Measurements from ENCODE around the gene DLG2.

DLG2 gene

DNA sequence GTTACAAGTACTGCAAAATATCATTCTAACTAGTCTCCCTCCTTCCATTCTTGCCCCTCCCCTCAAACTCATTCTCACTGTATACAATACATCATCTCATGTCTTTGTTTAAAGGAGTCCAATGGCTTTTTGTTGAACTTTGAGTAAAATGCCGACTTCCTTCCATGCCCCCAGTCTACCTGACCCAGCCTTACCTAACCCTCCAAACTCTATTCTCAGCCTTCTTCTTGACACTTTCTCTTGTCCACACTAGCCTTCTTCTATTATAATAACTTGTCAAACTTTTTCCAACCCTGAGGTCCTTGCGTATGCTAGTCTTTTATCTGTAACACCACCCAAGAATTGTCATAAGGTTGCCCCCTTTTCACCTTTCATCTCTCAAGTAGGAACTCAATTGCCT lies 1329.6 kb downstream of the DLG2 start:
- DNase-seq = no peak

DNA sequence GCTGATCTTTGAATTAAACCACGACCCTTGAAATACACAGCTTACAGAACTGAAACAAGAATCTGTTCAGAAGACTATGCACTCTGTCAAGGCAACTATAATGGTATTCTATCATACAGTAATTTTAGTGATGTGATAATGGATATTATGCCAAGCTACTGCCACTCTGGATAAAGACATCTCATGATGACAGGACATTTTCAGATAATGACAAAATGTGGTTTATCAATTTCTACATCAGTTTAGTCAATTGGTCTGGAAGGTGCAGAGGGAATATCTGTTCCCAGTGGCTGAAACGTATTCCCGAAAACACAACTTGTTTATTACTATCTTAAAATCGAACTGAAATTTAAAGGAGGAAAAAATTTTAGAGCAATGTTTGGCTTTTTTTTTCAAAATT lies 1331.3 kb downstream of the DLG2 start:
- no peak for DNase-seq

DNA sequence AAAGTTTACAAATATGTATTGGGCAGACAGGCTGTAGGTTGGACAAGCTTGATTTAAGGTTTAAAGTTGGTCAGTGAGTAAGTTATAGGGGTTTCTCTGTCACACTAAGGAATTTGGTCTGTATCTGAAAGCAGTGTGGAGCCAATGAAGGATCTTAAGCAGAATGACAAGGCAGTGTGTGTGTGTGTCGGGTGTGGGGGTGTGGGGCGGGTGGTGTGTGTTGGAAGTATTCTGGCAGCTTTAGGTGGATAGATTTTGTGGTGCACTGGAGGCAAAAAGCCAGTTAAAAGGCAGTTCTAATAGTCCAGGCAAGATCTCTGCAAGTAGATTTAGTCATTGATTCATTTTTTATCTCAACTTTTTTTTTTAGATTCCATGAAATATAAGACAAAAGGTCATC lies 1334.2 kb downstream of the DLG2 start:
- DNase-seq = no peak

DNA sequence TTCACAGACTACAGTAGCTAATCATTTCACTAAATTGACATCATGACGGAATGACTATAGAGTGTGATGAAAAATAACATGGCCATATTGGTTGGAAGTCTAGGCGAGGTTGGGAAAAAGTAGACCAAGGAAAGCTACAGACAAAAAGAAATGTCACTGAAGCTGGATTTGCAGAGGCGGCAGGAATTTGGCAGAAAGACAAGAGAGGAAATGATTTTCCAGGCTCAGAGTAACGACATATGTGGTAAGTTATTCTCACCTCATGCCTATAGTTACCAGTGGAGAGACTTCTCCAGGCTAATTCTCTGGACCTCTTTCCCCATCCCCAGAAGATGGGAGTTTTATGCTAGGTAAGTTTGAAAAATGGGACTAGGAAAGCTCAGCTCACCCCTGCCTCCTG lies 1335.1 kb downstream of the DLG2 start:
- DNase-seq = no peak

DNA sequence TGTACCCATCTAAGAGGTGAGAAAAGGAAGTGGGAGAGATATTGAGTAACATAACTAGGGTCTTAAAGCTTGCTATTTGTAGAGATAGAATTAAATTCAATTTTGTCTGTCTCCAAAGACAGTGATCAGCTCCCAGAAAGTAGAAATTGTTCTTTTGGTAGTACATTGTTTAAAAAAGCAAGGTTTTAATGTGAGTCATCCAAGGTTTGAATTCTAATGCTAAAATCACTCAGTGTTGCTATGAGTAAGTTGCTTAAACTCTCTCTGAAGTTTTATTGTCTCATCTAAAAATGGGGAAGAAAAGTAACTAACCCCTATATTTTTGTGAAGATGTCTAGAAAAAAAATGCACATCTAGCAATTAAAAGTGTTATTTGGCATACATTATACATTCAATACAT lies 1336.5 kb downstream of the DLG2 start:
- DNase-seq = no peak

DNA sequence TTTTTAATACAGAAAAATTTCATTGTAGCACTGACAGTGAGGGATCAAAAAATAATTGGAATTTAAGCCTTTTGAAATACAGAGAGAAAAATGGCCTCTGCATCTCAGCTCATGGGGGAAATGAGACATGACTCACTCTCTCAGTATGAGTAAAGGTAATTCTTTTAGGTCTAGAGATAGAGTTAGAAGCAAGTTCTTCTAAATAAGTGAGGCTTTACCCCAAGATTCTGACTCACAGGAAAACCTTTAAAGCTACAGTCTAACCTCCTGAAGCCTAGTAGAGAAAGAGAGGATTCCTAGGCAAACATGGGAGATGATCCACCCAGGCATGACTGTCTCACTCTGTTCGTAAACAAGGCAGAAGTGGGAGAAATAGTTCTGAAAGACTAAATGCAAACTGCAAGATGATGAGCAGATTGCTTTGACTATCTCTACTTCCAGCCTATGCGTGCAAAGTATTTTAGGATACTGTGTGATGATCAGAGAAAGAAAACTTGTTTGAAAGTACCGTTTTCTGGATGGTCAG lies 1337.7 kb downstream of the DLG2 start:
- no peak for DNase-seq

DNA sequence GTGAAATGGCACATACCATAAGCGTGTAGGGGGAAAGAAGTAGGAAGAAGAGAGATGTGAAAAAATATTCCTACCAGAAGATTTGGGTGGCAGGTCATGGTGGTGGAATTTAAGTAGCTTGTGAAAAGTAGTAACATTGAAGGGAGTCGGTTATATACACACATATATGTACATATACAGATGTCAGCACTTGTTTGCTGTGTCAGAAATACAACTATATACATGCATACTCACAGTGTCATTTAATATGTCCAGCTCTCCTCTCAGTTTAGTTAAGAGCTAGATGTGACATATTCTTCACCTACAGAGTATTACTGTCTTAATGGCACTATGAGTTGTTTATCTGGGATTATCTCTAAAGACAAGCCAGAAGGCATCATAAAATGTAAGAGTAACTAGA lies 1353.6 kb downstream of the DLG2 start:
- DNase-seq = no peak

DNA sequence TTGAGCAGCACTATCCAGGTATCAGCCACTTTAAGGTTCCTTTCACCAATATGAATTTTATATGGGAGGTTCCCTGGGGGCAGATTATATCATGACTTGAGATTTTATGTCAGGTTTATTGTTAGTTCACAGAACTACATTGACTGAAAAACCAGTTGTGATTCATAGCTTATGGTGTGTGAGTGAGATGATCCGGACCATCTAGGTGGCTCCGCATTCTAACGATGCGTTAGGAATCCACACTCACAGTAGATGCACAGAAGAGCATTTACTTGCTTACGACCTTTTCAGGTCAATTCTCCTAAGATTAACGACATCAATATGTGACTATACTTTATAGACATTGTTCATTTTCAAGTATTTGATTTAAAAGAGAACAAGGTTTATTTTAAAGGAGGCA lies 1356.7 kb downstream of the DLG2 start:
- DNase-seq = no peak

DNA sequence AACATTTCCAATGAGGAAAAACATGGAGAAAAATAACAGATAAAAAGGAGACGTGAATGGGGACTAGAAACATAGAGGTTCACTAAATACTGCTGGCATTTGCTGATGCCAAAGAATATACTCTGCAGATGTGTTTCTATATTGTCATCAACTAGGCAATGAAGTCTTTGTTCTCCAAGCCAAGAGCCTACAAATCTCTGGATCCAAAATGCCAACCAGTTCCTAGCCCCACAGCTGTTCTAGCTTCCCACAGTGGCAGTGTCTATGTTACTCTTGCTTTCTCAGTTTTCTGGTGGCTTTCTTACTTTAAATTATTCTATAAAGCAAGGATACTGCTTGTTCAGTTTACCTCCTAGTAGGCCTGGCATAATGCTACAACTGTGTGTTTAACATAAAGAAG lies 1363.1 kb downstream of the DLG2 start:
- DNase-seq = no peak

DNA sequence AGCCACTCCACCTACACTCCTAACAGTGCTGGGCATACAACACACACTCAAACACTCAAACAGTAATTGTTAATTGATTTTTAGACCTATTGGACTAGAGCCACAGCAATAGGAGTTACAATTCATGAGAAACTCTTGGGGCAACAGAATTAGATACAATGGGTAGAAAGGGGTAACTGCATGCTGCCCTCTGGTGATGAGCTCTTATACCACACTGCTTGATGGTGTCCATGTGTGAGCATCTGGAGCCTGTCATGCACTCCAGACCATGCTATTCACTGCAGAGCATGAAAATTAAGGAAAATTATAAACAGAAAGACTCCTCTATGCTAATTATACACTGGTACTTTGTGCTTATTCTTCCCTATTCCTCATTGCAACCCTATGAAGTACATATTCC lies 1365.4 kb downstream of the DLG2 start:
- no peak for DNase-seq

DNA sequence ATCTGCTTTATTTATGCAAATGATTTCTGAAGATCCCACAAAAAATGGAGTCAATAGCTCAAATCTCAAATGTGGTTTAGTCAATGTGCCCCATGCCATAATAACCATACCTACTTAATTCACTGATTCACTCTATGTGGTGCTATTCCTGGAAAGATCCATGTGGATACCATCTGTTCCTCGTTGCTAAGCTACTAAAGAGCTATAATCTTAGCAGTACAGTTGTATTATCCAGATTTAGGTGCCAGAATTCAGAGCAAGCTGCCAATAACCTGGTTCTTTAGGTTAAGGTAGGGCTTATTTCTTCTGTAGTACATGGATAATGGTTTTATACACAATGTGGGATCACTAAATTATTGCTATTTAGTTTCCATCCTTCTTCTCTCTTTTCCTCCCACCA lies 1366.3 kb downstream of the DLG2 start:
- no peak for DNase-seq

DNA sequence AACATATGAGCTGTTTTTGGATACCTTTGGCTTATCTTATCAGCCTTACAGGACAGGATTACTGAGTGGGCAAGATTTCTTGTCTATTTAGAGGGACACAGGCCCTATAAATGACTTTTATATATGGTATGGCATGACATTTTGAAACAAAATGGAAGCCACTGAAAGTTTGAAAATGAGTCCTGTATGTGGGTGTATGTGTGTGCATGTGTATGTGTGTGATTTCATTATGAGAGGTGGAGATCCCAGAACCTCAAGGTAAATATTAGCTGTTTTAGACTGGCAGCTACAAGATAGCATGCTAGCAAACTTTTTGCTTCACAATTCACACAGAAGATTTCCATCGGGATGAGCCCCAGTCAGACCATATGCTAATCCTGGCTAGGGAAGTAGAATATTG lies 1370.5 kb downstream of the DLG2 start:
- DNase-seq = no peak

DNA sequence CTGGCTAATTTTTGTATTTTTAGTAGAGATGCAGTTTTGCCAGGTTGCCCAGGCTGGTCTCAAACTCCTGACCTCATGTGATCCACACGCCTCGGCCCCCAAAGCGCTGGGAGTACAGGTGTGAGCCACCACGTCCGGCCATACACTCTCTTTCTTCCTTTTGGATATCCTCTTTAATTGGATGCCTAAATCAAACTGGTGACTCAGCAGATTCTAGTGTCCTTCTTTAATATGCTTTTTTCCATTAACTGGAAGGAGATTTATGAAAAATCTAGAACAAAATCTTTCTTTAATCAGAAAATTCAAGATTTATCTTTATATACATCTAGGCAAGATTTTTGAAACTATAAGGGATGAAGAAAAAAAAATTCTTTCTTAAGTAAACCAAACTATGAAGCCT lies 1371.7 kb downstream of the DLG2 start:
- no peak for DNase-seq

DNA sequence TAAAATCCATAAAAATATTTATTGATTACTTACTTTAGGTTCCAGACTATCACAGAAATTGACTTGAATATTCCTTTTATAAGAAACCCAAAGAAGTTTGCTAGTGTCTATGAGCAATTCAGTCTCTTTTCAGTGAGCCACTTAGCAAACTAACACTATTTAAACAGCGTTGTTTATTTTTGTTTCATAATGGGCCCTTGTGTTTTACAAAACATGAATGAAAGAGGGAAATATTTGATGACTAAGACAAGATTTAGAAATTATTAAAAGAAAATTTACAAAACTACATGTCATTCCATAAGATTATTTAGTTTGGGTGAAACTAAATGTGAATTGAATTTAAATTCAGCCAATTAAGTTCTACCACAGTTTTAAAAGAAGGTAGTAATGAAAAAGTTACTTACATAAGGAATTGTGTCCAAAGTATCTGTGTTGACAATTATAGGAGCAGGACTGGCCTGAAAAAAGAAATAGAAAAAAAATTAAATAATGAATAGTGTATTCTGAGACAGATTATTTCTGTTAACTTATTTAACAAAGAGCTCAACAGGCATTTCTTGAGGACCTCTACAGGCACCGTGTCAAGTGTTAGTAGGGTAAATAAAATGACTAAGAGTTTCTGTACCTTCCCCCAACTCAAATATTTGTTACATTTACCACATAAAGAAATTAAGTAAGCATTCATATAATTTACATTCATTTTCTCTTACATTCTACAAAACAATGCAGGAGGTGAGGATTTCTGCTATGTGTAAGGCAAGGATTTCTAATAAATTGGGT lies 1376.1 kb downstream of the DLG2 start:
- no peak for DNase-seq

DNA sequence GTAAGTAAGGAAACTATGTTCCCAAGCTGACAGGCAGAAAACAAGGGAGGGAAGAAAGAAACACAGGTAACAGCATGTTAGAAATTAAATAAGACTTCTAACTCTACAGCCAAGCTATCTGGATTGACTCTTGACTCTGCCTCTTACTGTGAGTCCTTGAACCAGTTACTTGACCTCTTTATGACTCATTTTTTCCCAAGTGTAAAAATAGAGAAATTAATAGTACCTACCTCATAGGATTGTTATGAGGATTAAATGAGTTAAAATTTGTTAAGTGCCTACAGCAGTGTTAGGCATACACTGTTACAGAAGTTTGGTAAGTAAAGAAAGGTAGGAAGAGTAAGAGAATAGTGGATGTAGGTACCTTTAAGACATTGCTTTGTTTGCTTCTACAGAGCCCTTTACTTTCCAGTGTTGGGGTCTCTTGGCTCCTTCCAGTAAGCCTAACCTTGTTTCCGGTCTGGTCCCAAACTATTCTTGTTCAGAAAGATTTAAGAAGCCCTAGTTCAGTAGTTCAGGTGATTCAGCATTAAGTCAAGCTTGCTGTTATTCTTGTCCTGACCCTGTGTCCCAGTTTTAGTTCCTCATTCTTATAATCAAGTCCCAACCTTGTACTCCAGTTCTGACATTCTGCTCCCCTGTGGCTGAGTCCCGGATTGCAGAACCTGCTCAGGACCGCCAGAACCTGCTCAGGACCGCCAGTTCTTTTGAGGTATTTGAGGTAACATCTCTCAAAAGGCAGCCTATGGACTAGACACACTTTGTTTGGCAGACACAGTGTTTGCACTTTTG lies 1377.6 kb downstream of the DLG2 start:
- DNase-seq = no peak

DNA sequence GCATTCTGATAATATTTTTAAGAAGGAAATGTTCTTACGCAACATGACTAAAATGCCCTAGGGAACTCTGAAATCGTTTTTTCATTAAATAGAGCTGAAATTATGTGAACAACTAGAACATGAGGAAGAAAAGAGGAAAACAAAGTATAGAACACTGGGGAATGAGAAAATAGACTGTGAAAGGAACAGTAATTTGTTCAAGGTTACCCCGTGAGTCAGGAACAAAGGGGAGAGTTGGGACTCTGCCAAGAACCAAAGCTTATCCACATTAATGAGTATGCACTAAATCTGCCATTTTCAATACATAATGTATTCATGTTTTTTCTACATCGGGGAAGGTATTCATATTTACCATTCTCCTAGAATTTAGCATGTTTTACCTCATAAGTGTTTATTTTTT lies 1379.2 kb downstream of the DLG2 start:
- no peak for DNase-seq

DNA sequence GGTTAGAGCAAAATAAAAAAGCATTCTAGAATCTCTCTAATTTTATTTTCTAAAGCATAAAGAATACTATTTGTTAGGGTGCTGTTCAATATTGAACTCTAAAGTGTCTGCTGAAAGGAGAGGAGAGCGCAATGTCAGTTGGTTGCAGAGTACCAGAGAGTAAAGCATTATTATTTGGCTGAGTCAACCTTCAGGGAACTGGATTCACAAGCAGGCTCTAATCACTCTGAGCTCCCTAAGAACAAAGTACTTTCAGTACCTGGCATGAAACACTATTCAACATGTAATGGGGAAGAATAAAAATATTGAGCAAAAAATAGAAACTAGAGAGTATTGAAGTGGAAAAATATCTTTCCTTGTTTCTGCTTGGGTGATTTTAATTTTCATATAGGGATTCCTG lies 1380.0 kb downstream of the DLG2 start:
- no peak for DNase-seq

DNA sequence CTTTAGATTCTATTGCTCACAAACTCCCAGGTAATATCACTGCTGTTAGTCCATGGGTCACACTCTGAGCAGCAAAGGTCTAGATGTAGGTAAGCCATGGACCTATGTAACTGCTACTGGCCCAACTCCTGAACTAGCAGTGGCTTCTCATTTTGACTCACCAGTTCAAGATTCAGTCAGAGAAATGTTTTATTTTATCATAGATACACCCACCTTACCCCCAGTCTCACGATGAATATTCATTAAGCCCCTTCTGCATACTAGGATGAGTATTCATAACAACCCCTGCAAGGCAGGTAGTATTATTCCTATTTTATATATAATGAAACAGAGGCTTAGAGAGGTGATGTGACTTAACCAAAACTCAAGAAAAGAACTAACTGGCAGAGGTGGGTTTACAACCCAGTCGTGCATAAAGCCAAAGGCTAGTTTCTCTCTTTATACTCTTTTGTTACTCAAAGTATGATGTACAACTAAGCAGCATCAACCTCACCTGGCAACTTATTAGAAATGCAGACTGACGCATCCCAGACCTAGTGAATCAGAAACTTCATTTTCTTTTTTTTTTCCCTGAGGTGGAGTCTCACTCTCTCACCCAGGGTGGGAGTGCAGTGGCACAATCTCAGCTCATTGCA lies 1383.4 kb downstream of the DLG2 start:
- DNase-seq = no peak

DNA sequence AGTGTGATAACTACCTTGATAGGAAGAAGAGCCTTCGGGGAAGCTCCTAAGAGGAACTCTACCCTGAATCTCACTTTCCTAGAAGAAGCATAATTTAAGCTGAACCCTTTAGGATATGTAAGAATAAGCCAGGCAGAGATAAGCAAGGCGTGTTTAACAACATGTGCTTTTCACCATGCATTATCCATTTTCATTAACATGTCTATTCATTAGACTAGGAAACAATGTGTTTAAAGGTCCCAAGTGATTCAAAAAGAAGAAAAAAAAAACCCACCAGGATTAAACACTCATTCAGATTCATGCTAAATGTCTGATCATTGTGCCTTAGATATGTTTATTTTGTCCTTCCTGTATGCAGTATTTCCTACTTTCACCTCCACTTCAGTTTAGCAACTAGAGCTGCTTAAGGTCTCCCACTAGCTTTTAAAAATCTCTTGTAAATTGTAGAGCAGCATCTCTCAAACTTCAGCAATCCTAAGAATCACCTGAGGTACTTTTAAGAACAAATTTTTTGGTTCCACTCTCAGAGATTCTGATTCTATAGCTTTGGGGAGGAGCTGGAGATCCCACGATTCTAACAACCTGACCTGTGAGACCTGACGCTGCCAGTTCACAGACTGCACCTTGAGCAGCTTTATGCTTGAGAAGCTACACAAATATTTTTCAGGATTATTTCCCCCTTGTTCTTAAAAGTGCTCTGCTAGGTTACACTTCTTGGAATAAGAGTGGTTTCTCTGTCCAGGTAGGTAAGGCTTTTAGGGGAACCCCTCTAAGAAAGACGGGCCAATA lies 1385.6 kb downstream of the DLG2 start:
- DNase-seq = no peak

DNA sequence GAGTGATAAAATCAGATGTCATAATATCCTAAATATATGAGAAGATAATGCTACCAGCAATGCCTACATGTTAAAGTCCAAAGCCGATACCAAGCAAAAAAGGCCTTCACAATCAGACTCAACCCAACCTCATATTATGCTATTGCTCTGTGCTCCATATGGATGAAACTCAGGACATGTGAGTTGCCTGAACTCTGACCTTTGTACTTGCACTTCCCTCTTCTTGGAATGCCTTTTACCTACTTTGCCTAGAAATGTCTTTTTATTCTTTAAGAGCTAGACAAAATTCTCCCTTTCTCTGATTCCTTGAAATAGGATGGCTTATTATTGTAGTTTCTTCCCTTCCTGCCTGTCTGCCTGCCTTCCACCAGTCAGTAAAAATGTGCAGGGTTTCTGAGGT lies 1386.3 kb downstream of the DLG2 start:
- DNase-seq = no peak

DNA sequence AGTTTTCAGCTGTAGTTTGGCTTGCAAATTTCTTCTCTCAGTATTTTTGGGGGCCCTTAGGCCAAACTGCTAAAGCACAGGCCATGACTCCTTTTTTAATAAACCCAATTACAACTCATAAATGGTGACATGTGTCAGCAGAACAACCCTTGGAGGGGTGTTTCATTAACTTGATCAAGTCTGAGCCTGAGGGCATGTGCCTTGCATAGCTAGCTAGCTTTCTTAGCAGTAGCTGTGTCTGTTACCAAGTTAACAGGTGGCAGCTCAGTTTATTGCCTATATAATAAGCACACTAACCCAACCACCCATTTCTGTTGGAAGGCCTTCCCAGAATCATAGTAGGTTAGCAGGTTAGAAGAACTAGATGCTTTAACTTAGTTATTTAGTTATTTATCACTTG lies 1390.7 kb downstream of the DLG2 start:
- DNase-seq = no peak

DNA sequence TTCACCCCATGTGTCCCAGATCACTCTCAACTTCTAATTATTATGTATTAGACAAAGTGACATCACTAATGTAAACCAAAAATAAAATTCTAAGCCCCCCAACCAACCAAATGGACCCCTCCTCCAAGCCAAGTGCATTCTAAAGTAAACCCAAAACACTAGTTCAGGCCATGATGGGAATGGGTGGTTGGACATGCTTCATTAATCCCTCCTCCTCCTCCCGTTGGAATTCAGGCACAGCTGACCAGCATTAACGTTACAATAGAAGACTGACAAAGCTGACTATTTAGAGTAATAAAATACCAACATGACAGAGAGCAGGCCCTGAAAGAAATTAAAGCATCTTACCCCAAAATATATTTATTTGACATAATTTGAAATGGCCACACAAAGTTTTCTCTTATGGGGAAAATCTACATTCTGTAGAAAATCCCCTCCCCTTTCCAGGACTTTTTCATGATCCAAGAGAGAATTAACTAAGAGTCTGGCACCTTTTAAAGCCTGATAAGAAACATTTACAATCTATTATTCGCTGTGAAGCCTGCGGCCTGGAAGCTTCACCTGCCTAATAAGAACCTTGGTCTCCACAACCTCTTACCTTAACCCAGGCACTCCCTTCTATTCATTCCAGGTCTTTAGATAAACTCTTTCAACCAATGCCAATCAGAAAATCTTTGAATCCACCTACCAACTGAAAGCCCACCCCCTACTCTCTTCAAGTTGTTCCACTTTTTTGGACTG lies 1392.5 kb downstream of the DLG2 start:
- no peak for DNase-seq
